ENCODE data around the gene TAF1A. TPM values are rescaled to one million over a fixed set of nuclear protein-coding genes. Genes with fewer than 3 reads are reported as not detected.

The TAF1A gene
- total RNA-seq, 2 donors from 2014 or later, result 2.0 to 2.8 TPM

DNA sequence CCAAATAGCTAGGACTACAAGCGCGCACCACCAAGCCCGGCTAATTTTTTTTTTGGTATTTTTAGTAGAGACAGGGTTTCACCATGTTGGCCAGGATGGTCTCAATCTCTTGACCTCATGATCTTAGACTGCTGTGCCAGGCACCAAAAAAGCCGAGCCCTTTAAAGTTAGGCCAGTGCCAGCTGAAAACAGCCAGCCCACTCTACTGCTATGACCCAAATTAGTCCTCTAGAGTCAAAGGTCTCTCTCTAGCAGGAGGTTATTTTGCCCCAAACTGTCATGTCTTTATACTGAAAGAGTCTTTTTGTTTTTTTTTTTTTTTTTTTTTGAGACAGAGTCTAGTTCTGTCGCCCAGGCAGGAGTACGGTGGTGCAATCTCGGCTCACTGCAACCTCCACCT, 32.2 kb downstream of the TAF1A start:
- H3K27ac ChIP-seq, result no peak overlapping the region
- peaks cover 3% of the 10 kb centered on the region for H3K36me3 ChIP-seq
- no peaks in the 10 kb centered on the region for H3K27me3 ChIP-seq (replicated peaks; ENCODE audit: insufficient read depth)
- no peaks in the 10 kb centered on the region for H3K9me3 ChIP-seq
- TF ChIP-seq, protein P1, sequence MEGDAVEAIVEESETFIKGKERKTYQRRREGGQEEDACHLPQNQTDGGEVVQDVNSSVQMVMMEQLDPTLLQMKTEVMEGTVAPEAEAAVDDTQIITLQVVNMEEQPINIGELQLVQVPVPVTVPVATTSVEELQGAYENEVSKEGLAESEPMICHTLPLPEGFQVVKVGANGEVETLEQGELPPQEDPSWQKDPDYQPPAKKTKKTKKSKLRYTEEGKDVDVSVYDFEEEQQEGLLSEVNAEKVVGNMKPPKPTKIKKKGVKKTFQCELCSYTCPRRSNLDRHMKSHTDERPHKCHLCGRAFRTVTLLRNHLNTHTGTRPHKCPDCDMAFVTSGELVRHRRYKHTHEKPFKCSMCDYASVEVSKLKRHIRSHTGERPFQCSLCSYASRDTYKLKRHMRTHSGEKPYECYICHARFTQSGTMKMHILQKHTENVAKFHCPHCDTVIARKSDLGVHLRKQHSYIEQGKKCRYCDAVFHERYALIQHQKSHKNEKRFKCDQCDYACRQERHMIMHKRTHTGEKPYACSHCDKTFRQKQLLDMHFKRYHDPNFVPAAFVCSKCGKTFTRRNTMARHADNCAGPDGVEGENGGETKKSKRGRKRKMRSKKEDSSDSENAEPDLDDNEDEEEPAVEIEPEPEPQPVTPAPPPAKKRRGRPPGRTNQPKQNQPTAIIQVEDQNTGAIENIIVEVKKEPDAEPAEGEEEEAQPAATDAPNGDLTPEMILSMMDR (IDR thresholded peaks at IDR 0.05), result no peak
- ATAC-seq (ENCODE audit: insufficient number of reproducible peaks, low FRiP score, low read depth) (no peak), DNase-seq (ENCODE audit: low spot score) (no peak)
- H3K4me1 ChIP-seq (ENCODE audit: control insufficient read depth in 1 of 2, low read depth in 2 of 2), result peaks cover 0 to 5% of the 10 kb centered on the region in 2 donors
- no peak overlapping the region for H3K4me3 ChIP-seq

DNA sequence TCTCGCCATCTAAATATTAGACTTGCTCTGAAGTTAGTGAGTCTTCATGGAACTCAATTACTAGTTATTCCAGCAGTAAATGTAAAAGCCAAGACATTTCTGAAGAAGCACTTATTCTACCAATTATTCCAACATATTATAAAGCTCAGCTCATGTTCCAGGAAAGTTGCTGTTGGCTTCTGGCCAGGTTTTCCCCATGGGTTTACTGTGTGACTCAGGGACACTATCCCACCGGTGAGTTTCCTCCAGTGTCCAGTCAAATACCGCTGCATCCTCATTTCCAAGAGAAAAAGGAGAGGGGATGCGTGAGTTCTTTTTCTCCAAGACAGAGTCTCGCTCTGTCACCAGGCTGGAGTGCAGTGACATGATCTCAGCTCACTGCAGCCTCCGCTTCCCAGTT, 32.6 kb downstream of the TAF1A start:
- ATAC-seq (ENCODE audit: insufficient number of reproducible peaks, low FRiP score, low read depth) (no peak), DNase-seq (ENCODE audit: low spot score) (no peak)
- TF ChIP-seq, protein P1 (IDR thresholded peaks at IDR 0.05), result no peak
- Histone ChIP-seq H3K27ac (no peak overlapping the region), H3K4me3 (no peak overlapping the region), H3K9me3 (no peaks in the 10 kb centered on the region), H3K27me3 (replicated peaks; ENCODE audit: insufficient read depth) (no peaks in the 10 kb centered on the region), H3K36me3 (peaks cover 3% of the 10 kb centered on the region), H3K4me1 (ENCODE audit: control insufficient read depth in 1 of 2, low read depth in 2 of 2) (peaks cover 0 to 5% of the 10 kb centered on the region in 2 donors)

DNA sequence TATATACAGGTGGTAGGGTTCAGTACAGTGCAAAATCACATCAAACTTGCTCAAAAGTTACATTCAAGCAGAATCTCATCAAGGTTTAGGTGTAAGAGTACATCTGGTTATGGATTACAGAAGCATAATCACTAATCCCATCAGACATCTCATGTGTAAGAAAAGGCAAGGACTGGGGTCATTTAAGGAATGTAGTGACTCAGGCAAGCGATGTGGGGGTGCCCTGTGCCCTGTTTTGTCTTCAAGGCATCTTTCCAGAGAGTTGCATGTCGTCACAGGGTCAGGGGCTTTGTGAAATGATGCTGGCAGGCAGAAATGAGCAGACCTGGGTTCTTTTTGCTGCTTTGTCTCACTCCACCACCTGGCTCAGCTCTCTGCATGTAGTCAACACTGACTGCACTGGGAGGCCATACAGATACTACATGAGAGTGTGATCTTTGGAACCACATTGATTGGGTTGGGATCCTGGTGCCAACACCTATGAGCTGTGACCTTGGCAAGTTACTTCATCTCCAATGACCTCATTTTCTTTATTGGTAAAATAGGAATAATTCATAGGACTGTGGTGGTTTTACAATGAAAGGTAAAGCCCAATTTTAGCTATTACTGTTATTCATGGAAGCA, 33.6 kb downstream of the TAF1A start:
- Histone ChIP-seq H3K27me3 (replicated peaks; ENCODE audit: insufficient read depth) (no peaks in the 10 kb centered on the region), H3K27ac (no peak overlapping the region), H3K9me3 (no peaks in the 10 kb centered on the region), H3K36me3 (peaks cover 3% of the 10 kb centered on the region), H3K4me3 (no peak overlapping the region), H3K4me1 (ENCODE audit: control insufficient read depth in 1 of 2, low read depth in 2 of 2) (peaks cover 0 to 5% of the 10 kb centered on the region in 2 donors)
- ATAC-seq (ENCODE audit: insufficient number of reproducible peaks, low FRiP score, low read depth) (no peak), DNase-seq (ENCODE audit: low spot score) (no peak)
- TF ChIP-seq, protein P1 (IDR thresholded peaks at IDR 0.05), result no peak

DNA sequence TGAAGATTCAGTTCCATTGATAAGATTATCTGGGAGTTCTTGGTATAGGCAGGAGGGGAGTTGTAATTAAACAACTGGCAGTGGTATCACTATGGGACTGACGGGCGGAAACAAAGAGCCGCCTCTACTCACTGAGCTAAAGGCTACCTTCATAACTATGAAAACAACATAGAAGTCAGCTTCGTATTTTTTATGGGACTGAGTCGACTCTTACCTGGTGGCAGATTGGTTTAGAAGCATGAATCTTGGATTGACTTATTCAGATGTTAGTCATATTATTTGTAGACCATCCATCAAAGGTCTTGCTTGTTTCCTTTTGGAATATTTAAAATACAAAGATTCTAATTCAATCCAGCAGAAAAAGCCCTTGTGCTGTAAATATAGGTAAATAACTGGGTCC, 35.6 kb downstream of the TAF1A start:
- DNase-seq (ENCODE audit: low spot score) (no peak), ATAC-seq (ENCODE audit: insufficient number of reproducible peaks, low FRiP score, low read depth) (no peak)
- no peak overlapping the region for H3K27ac ChIP-seq
- no peaks in the 10 kb centered on the region for H3K9me3 ChIP-seq
- no peak overlapping the region for H3K4me3 ChIP-seq
- TF ChIP-seq, protein P1 (IDR thresholded peaks at IDR 0.05), result no peak
- peaks cover 0 to 5% of the 10 kb centered on the region in 2 donors for H3K4me1 ChIP-seq (ENCODE audit: control insufficient read depth in 1 of 2, low read depth in 2 of 2)
- peaks cover 3% of the 10 kb centered on the region for H3K36me3 ChIP-seq
- H3K27me3 ChIP-seq (replicated peaks; ENCODE audit: insufficient read depth), result no peaks in the 10 kb centered on the region

DNA sequence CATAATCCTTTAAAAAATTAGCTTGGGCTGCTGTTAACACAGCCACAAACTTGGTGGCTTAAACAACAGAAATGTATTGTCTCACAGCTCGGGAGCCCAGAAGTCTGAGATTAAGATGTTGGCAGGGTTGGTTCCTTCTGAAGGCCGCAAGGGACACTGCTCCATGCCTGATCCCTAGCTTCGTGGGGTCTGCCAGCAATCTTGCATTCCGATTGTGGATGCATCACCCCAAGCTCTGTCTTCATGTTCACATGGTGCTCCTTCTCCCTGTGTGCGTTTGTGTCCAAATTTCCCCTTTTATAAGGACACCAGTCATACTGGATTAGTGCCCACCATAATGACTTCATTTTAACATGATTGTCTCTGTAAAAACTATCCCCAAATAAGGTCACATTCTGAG, 36.9 kb downstream of the TAF1A start:
- H3K27me3 ChIP-seq (replicated peaks; ENCODE audit: insufficient read depth), result no peaks in the 10 kb centered on the region
- peaks cover under 1% of the 10 kb centered on the region for H3K36me3 ChIP-seq

More for the DNA sequence above, 36.9 kb downstream of the TAF1A start:
- H3K27ac ChIP-seq, result peak overlapping the region in 1 of 2 donors; percentile 4
- TF ChIP-seq, protein P1 (IDR thresholded peaks at IDR 0.05), result no peak
- ATAC-seq (ENCODE audit: insufficient number of reproducible peaks, low FRiP score, low read depth) (no peak), DNase-seq (ENCODE audit: low spot score) (no peak)
- H3K4me1 ChIP-seq (ENCODE audit: control insufficient read depth in 1 of 2, low read depth in 2 of 2), result peaks cover 0 to 5% of the 10 kb centered on the region in 2 donors
- no peak overlapping the region for H3K4me3 ChIP-seq
- H3K9me3 ChIP-seq, result no peaks in the 10 kb centered on the region
